Measurements from ENCODE around the gene PNPLA1.

The PNPLA1 gene

DNA sequence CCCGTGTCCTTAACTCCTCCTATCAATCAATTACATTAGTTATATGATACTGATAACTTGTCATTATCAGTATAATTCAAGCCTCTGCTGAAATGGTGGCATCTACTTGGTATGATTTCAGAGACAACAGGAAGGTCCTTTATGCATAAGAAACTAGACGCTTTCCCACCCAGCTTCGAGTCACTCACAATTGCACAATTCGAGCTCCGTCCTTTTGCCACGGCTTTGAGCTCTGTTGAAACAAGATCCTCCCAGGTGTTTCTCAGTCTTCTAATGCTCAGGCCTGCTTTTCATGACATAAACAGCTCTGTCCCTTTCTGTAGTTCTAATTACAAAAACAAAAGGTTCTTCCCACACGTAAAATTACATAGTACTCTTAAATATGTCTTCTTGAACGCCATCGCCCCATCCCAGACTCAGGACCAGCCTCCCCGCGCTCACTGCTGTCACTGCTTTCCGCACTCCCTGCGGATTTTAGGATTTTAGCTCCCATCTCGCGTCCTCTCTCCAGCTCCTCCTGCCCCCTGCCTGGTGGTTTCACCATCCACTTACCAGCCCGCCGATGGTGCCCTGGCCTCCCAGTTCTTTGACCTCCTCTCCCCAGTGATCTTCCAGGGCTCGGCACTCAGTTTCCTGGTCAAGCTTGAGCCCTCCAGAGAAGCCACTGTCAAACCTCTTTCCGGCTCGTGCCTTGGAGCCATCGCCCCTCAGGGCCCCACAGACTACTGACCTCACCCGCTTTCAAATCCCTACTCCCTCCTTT, 23.2 kb upstream of the PNPLA1 start:
- peak overlapping the region; percentile 49 for H3K27ac ChIP-seq
- TF ChIP-seq, protein P1, sequence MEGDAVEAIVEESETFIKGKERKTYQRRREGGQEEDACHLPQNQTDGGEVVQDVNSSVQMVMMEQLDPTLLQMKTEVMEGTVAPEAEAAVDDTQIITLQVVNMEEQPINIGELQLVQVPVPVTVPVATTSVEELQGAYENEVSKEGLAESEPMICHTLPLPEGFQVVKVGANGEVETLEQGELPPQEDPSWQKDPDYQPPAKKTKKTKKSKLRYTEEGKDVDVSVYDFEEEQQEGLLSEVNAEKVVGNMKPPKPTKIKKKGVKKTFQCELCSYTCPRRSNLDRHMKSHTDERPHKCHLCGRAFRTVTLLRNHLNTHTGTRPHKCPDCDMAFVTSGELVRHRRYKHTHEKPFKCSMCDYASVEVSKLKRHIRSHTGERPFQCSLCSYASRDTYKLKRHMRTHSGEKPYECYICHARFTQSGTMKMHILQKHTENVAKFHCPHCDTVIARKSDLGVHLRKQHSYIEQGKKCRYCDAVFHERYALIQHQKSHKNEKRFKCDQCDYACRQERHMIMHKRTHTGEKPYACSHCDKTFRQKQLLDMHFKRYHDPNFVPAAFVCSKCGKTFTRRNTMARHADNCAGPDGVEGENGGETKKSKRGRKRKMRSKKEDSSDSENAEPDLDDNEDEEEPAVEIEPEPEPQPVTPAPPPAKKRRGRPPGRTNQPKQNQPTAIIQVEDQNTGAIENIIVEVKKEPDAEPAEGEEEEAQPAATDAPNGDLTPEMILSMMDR (conservative IDR thresholded peaks at IDR 0.05) = no peak
- no peak for TF ChIP-seq ZFX (IDR thresholded peaks at IDR 0.05)

DNA sequence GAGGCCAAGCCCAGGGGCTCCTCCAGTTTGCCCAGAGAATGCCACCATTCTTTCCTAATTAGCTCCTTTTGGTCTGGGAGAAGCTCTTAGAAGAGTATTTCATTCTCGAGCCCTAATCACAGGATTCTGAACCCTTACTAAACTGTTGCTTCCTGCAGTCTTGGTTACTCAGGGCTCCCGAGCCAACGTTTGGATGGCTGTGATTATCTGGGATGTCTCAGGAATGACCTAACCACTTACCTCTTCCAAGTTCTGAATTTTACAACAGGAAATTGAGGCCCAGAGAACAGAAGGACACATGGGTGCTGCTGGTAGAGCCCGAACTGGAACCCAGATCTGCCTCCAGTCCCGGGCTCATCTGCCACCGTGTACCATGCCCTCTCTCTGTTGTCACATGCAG, 22.2 kb upstream of the PNPLA1 start:
- TF ChIP-seq, protein P1 (conservative IDR thresholded peaks at IDR 0.05) = no peak
- no peak for TF ChIP-seq ZFX (IDR thresholded peaks at IDR 0.05)
- H3K27ac ChIP-seq = no peak overlapping the region

DNA sequence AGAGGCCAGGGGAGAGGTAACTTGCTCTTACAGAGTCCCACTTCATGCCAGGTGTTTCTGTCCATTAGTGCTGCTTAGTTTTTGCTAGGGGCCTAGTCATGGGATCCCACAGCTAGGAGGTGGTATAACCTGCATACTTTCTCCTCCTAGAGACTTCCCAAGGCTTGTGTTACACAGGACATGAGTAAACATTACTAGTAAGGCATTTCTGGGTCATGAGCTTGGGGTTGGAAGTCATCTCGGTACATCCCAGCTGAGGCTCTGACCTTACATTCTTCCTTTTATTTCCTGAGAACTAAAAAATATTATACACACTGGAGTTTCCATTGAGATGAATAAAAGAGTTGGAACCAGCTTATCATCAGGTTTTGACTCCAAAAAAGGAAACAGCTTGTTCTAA, 20.9 kb upstream of the PNPLA1 start:
- no peak for TF ChIP-seq ZFX (IDR thresholded peaks at IDR 0.05)
- TF ChIP-seq, protein P1 (conservative IDR thresholded peaks at IDR 0.05) = no peak
- H3K27ac ChIP-seq = no peak overlapping the region

DNA sequence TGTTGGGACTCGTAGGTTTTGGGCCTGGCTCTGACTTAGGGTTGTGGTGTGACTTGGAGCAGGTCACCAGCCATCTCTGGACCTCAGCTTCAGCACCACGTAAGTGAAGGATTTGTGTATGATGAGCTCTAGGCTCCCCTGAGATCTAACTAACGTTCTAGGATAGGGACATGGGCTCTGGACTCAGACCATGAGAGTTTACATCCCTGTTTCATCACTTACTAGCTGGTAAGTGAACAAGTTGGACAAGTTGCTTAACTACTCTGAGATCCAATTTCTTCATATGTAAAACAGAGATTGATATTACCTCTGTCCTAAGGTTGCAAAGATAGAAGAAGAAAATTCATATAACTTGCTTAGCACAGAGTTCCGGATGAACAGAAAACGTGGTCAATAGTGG, 20.3 kb upstream of the PNPLA1 start:
- no peak overlapping the region for H3K27ac ChIP-seq

DNA sequence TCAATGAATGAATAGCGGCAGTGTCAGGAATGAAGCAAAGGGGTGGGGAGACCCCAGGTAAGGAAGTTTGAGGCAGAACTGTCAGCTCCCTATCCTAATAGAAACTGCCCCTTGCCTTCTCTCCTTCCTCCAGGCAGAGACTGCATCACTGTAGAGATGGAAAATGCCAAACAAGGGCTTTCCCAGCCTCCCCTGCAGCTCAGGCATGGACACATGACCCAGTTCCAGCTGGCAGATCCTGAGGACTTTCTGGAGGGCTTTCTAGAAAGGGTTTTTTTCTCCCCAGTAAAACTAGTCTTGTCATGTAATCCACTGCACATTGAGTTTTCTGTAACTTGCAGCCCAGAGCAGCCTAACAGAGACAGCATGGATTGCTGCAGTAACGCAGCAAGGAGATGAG, 17.9 kb upstream of the PNPLA1 start:
- no peak overlapping the region for H3K27ac ChIP-seq
- TF ChIP-seq, protein P1 (conservative IDR thresholded peaks at IDR 0.05) = no peak
- TF ChIP-seq ZFX (IDR thresholded peaks at IDR 0.05) = no peak

More for the DNA sequence above, 20.3 kb upstream of the PNPLA1 start:
- no peak for TF ChIP-seq ZFX (IDR thresholded peaks at IDR 0.05)
- TF ChIP-seq, protein P1 (conservative IDR thresholded peaks at IDR 0.05) = no peak

DNA sequence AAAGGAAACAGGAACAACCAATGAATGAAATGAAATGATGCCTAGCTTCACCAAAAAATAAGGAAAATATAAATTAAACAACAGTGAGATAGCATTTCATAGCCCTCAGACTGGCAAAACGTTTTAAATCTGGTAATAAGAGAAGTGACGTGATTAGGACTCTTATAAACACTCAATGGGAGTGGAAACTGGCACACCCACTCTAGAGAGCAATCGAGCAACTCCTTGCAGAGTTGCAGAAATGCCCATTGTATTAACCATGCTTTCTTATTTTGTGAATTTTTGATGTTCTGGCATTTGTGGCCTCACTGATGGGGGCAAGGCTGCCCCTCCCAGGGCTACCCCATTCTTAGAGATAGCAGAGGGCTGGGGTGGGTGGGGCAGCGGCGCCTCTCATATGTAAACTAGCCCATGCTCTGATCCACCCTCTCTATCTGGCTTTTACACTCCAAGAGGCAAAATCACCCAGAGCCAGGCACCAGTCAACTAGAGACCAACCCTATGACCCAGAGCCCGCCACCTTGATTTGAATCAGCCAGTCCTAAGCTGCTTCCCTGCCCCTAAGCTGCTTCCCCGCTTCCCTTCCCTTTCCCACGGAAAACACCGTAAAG, 6.4 kb upstream of the PNPLA1 start:
- H3K27ac ChIP-seq = no peak overlapping the region
- TF ChIP-seq, protein P1 (conservative IDR thresholded peaks at IDR 0.05) = no peak
- TF ChIP-seq ZFX (IDR thresholded peaks at IDR 0.05) = no peak

DNA sequence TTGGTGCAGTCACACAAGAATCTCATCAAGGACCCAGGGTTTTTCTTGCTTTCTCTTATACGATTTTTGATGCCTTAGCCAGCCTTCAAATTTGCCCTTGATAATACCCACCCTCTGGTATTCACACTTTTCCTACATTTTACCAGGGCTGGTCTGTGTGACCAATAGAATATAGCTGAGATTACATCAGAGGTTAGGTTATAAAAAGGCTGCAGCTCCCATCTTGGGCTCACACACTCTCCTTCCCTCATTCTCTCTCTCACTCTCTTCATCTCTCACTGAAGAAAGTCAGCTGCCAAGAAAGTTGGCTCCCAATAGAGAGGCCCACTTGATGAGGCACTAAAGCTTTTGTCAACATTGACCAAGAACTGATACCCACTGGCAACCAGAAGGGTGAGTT, 4.1 kb upstream of the PNPLA1 start:
- TF ChIP-seq, protein P1 (conservative IDR thresholded peaks at IDR 0.05) = no peak
- no peak for TF ChIP-seq ZFX (IDR thresholded peaks at IDR 0.05)
- no peak overlapping the region for H3K27ac ChIP-seq

All from C4-2B (cell line).